ENCODE data around the gene KDM6A. TPM values are rescaled to one million over a fixed set of nuclear protein-coding genes. Genes with fewer than 3 reads are reported as not detected.

KDM6A gene
- total and polyA plus RNA-seq, 2 of the 13 experiments (the other 11 are each of a cell fraction or from before 2014, with no cell fraction given): 16.7 to 18.2 TPM

GRCh38 chrX:44871931-44872820 lies 812 bp upstream of the KDM6A start:
- ChIA-PET CTCF (ENCODE audit: low intra/inter-chr PET ratio, low total read pairs) (no interaction called here), POLR2A (interaction anchor here (0.6 to 1.1 kb wide), 8 partner anchors 9 to 329 kb away, joined by 3 to 13 read pairs (median 4); partner anchors contain the start of gene FUNDC1)
- H3K27me3 ChIP-seq (ENCODE audit: control insufficient read depth in 1 of 2, insufficient read depth in 2 of 2, low read length in 2 of 2): no peaks in the 10 kb centered on the region; a peak in 1 of 5 replicates
- in situ Hi-C loops (cut with HindIII; ENCODE audit: extremely low pct_ligation_motif_present, low pct_unique_long_range_greater_than_20kb): no loop called here
- H4K20me1 ChIP-seq (ENCODE audit: insufficient read depth, low read length): 0 out of 2 replicates have a peak, but pooled peaks cover 11% of the 10 kb centered on the region
- TSS peak; percentile 73 for BruUV-seq (replicated peaks)
- 0% methylated on average over 1 of the region's 60 CpGs for WGBS (ENCODE audit: low lambda C conversion rate)
- ATAC-seq: peak; percentile 58; the same call in 2 of the 3 replicates
- H3K4me3 ChIP-seq (replicated peaks in 1 of 3; ENCODE audit: insufficient read depth in 1 of 3, low read depth in 2 of 3, low read length in 3 of 3): peak overlapping the region; percentile 72 to 79 (median 75)
- DNase-seq (ENCODE audit: low spot score): no peak
- H3K9ac ChIP-seq (ENCODE audit: insufficient read depth, low read depth, low read length): peak overlapping the region; percentile 89
- H2AFZ ChIP-seq (ENCODE audit: low read length): no peak overlapping the region
- intact Hi-C loops (cut with micrococcal nuclease; ENCODE audit: unreplicated experiment): loop anchor here (5.0 to 10.0 kb wide), 2 partner anchors 73 to 330 kb away; partner anchors contain the start of gene FUNDC1
- peak overlapping the region; percentile 94 for H3K27ac ChIP-seq (ENCODE audit: extremely low read length, insufficient read depth, low read length)
- peaks cover 44% of the 10 kb centered on the region for H3K79me2 ChIP-seq (ENCODE audit: insufficient read depth, low read length)
- no peaks in the 10 kb centered on the region for H3K9me3 ChIP-seq (ENCODE audit: low read length)
- peak overlapping the region; percentile 74 for H3K4me2 ChIP-seq (ENCODE audit: low read depth, low read length)
- H3K36me3 ChIP-seq (replicated peaks in 1 of 2; ENCODE audit: control insufficient read depth in 1 of 2, insufficient read depth in 2 of 2, low read length in 2 of 2): no peaks in the 10 kb centered on the region
- H3K4me1 ChIP-seq (ENCODE audit: insufficient read depth, low read length): no peaks in the 10 kb centered on the region; the same call in 1 of the 2 replicates
- FAIRE-seq: no peak
- TF ChIP-seq SIN3B (IDR thresholded peaks at IDR 0.05; ENCODE audit: low read length) (no peak), ZBTB49 (CRISPR knock-in tag; IDR thresholded peaks at IDR 0.05; ENCODE audit: borderline replicate concordance) (no peak), GATA4 (IDR thresholded peaks at IDR 0.05; ENCODE audit: borderline replicate concordance, low read depth) (no peak), HNRNPL (IDR thresholded peaks at IDR 0.05; ENCODE audit: low read depth, low read length) (0 out of 2 replicates have a peak, but pooled peaks have one; percentile 48), SNAPC2 (CRISPR knock-in tag; IDR thresholded peaks at IDR 0.05) (no peak), KDM2A (CRISPR knock-in tag; IDR thresholded peaks at IDR 0.05; ENCODE audit: borderline replicate concordance, low read depth) (no peak; the same call in 1 of the 2 replicates), RNF219 (CRISPR knock-in tag; IDR thresholded peaks at IDR 0.05) (no peak), GPN1 (CRISPR knock-in tag; IDR thresholded peaks at IDR 0.05; ENCODE audit: borderline replicate concordance) (no peak), ZNF567 (CRISPR knock-in tag; IDR thresholded peaks at IDR 0.05; ENCODE audit: borderline replicate concordance) (no peak), ZFX (CRISPR knock-in tag; IDR thresholded peaks at IDR 0.05; ENCODE audit: low read depth) (peak; percentile 74), ZSCAN12 (CRISPR knock-in tag; IDR thresholded peaks at IDR 0.05) (no peak), RERE (CRISPR knock-in tag; IDR thresholded peaks at IDR 0.05; ENCODE audit: low read depth) (no peak)
